ENCODE results near the gene CEP57.

DNA sequence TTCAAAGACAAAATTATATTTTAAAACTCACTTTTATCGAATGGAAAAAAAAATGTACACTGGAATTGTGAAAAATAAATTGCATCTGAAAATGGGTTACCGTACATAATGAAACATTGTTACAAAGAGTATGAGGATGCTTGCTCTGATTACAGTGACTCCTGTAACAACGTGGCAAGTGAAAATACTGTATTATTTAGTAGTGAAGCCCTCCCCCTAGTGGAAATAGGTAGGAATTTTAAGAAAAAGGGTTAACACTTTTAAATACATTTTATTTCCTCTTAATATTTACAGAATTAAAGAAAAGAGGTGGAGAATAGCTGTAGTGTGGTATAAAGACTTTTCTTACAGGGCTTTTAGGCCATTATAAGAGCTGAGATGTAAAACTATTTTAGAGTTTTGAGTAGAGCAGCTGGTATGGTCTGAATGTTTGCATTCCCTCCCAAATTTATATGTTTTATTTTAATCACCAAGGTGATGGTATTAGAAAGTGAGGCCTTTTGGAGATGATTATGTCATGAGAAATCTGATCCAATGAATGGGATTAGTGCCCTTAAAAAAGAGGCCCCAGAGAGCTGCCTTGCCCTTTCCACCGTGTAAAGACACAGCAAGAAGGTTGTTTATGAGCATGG lies 25.9 kb upstream of the CEP57 start:
- TF ChIP-seq, protein P1, sequence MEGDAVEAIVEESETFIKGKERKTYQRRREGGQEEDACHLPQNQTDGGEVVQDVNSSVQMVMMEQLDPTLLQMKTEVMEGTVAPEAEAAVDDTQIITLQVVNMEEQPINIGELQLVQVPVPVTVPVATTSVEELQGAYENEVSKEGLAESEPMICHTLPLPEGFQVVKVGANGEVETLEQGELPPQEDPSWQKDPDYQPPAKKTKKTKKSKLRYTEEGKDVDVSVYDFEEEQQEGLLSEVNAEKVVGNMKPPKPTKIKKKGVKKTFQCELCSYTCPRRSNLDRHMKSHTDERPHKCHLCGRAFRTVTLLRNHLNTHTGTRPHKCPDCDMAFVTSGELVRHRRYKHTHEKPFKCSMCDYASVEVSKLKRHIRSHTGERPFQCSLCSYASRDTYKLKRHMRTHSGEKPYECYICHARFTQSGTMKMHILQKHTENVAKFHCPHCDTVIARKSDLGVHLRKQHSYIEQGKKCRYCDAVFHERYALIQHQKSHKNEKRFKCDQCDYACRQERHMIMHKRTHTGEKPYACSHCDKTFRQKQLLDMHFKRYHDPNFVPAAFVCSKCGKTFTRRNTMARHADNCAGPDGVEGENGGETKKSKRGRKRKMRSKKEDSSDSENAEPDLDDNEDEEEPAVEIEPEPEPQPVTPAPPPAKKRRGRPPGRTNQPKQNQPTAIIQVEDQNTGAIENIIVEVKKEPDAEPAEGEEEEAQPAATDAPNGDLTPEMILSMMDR (IDR thresholded peaks at IDR 0.05), result peak; percentile 56 to 85 (median 71)
- TF ChIP-seq POLR2A (IDR thresholded peaks at IDR 0.05), result no peak

Data from heart left ventricle (tissue), 13 donors.